ENCODE data around the gene MCRIP2.

Gene MCRIP2

GRCh38 chr16:633336-634050 lies 8.1 kb upstream of the MCRIP2 start:
- no peak for DNase-seq

- DNase-seq: no peak
These were observed 7.5 kb upstream of the MCRIP2 start for GRCh38 chr16:634051-634670.

GRCh38 chr16:634996-635395 lies 6.6 kb upstream of the MCRIP2 start:
- DNase-seq: no peak

GRCh38 chr16:635573-636205 lies 5.9 kb upstream of the MCRIP2 start:
- no peak for DNase-seq

GRCh38 chr16:636206-637080 lies 5.2 kb upstream of the MCRIP2 start, which contains the start of gene METTL26:
TSS of gene METTL26 (minus strand) at chr16:636305. CDS start at chr16:636290, 15 bp downstream.
- DNase-seq: peak; percentile 92

- no peak for DNase-seq
These were observed 4.3 kb upstream of the MCRIP2 start for GRCh38 chr16:637081-638018.

GRCh38 chr16:638034-638543 lies 3.5 kb upstream of the MCRIP2 start:
- no peak for DNase-seq

- DNase-seq: no peak
These were observed 2.8 kb upstream of the MCRIP2 start for GRCh38 chr16:638836-639235.

GRCh38 chr16:640614-641013 lies 1.0 kb upstream of the MCRIP2 start:
- DNase-seq: no peak

- no peak for DNase-seq
These were observed 791 bp downstream of the MCRIP2 start for GRCh38 chr16:642189-643049.

- no peak for DNase-seq
These were observed 1.4 kb downstream of the MCRIP2 start for GRCh38 chr16:643050-643368.

GRCh38 chr16:644556-644955 lies 2.9 kb downstream of the MCRIP2 start:
- DNase-seq: no peak

- DNase-seq: no peak
These were observed 4.4 kb downstream of the MCRIP2 start for GRCh38 chr16:645852-646678.

- DNase-seq: no peak
These were observed 5.1 kb downstream of the MCRIP2 start for GRCh38 chr16:646679-647172.

- no peak for DNase-seq
These were observed 5.7 kb downstream of the MCRIP2 start for GRCh38 chr16:647173-647902.

- peak; percentile 5 for DNase-seq
These were observed 6.6 kb downstream of the MCRIP2 start for GRCh38 chr16:648071-648780.

GRCh38 chr16:648781-649589 lies 7.4 kb downstream of the MCRIP2 start, which contains the start of gene WDR90:
TSS of gene WDR90 (plus strand) at chr16:649365. CDS start at chr16:649417, 52 bp downstream.
- peak; percentile 84 for DNase-seq
